ENCODE data around the gene DCTN2. TPM values are rescaled to one million over a fixed set of nuclear protein-coding genes. Genes with fewer than 3 reads are reported as not detected.

DCTN2 gene
- total RNA-seq, 3 donors from 2014 or later = 138 to 140 (median 140) TPM

GRCh38 chr12:57541717-57542116 lies 5.3 kb downstream of the DCTN2 start:
- no peaks in the 10 kb centered on the region for H3K36me3 ChIP-seq (ENCODE audit: low read depth)
- ATAC-seq = peak; percentile 62

GRCh38 chr12:57541001-57541400 lies 6.0 kb downstream of the DCTN2 start:
- Histone ChIP-seq H3K36me3 (ENCODE audit: low read depth) (no peaks in the 10 kb centered on the region), H3K9me3 (no peaks in the 10 kb centered on the region), H3K4me3 (no peak overlapping the region), H3K4me1 (ENCODE audit: low read depth) (peaks cover 23% of the 10 kb centered on the region)
- TF ChIP-seq CTCF (IDR thresholded peaks at IDR 0.05) = no peak
- DNase-seq (no peak), ATAC-seq (no peak)
- intact Hi-C loops (cut with DNase I, micrococcal nuclease) = no loop called here

More at GRCh38 chr12:57541717-57542116, 5.3 kb downstream of the DCTN2 start:
- Histone ChIP-seq H3K9me3 (no peaks in the 10 kb centered on the region), H3K4me3 (no peak overlapping the region), H3K4me1 (ENCODE audit: low read depth) (peaks cover 20% of the 10 kb centered on the region)
- intact Hi-C loops (cut with DNase I, micrococcal nuclease) = no loop called here
- DNase-seq = no peak
- no peak for TF ChIP-seq CTCF (IDR thresholded peaks at IDR 0.05)

GRCh38 chr12:57539134-57539768 lies 7.7 kb downstream of the DCTN2 start:
- no peaks in the 10 kb centered on the region for H3K9me3 ChIP-seq
- intact Hi-C loops (cut with DNase I, micrococcal nuclease) = no loop called here
- no peaks in the 10 kb centered on the region for H3K36me3 ChIP-seq (ENCODE audit: low read depth)
- H3K4me1 ChIP-seq (ENCODE audit: low read depth) = peaks cover 23% of the 10 kb centered on the region
- no peak for TF ChIP-seq CTCF (IDR thresholded peaks at IDR 0.05)
- no peak for ATAC-seq
- DNase-seq = no peak
- H3K4me3 ChIP-seq = no peak overlapping the region

- ATAC-seq = no peak
Observed at GRCh38 chr12:57536597-57536942, 10.4 kb downstream of the DCTN2 start.

GRCh38 chr12:57535764-57536596 lies 11.0 kb downstream of the DCTN2 start:
- Histone ChIP-seq H3K36me3 (ENCODE audit: low read depth) (no peaks in the 10 kb centered on the region), H3K4me1 (ENCODE audit: low read depth) (peaks cover 14% of the 10 kb centered on the region), H3K4me3 (no peak overlapping the region), H3K9me3 (no peaks in the 10 kb centered on the region)
- TF ChIP-seq CTCF (IDR thresholded peaks at IDR 0.05) = no peak
- ATAC-seq = peak; percentile 75
- intact Hi-C loops (cut with DNase I, micrococcal nuclease) = no loop called here
- peak in 1 of 3 donors; percentile 62 for DNase-seq

More at GRCh38 chr12:57536597-57536942, 10.4 kb downstream of the DCTN2 start:
- DNase-seq = no peak
- peaks cover 17% of the 10 kb centered on the region for H3K4me1 ChIP-seq (ENCODE audit: low read depth)
- no peaks in the 10 kb centered on the region for H3K36me3 ChIP-seq (ENCODE audit: low read depth)
- no peak overlapping the region for H3K4me3 ChIP-seq
- no peak for TF ChIP-seq CTCF (IDR thresholded peaks at IDR 0.05)
- intact Hi-C loops (cut with DNase I, micrococcal nuclease) = no loop called here
- no peaks in the 10 kb centered on the region for H3K9me3 ChIP-seq

All from mucosa of descending colon (tissue), 3 donors.